Posterior cingulate gyrus (tissue), 11 donors: ENCODE results near the gene LRIT3.

Experiments used
- DNase-seq, 10 donors: peaks; one replicate each; pipeline versions ENCODE4 v3.0.0 to v3.0.0-alpha.2; 2020 to 2021; ENCODE audit warnings: mixed read lengths in 3 of 10
- intact Hi-C: fragments of 100-400 bp; cut with DNase I; formaldehyde crosslinking; loops from one replicate; pipeline ENCODE4 v1.15.1; 2023

The LRIT3 gene

GRCh38 chr4:109886303-109886702 is 38.4 kb downstream of the LRIT3 start:
- no peak for DNase-seq
- intact Hi-C loops: no loop called here

- intact Hi-C loops: no loop called here
- no peak for DNase-seq
Measured at GRCh38 chr4:109887071-109887470, 39.2 kb downstream of the LRIT3 start.

GRCh38 chr4:109890076-109890475 is 42.2 kb downstream of the LRIT3 start:
- no peak for DNase-seq
- intact Hi-C loops: no loop called here

- intact Hi-C loops: no loop called here
- DNase-seq: no peak
Measured at GRCh38 chr4:109902559-109903251, 54.8 kb downstream of the LRIT3 start.

- no peak for DNase-seq
- intact Hi-C loops: no loop called here
Measured at GRCh38 chr4:109908731-109909130, 60.8 kb downstream of the LRIT3 start.

- DNase-seq: no peak
- intact Hi-C loops: no loop called here
Measured at GRCh38 chr4:109910256-109910655, 62.3 kb downstream of the LRIT3 start.

GRCh38 chr4:109912706-109913595 is 65.0 kb downstream of the LRIT3 start, which contains the start of gene EGF:
Gene EGF (plus strand): TSS chr4:109912883. CDS start chr4:109913336, 453 bp downstream.
- intact Hi-C loops: no loop called here
- no peak for DNase-seq

- intact Hi-C loops: no loop called here
- DNase-seq: no peak
Measured at GRCh38 chr4:109913596-109914241, 65.8 kb downstream of the LRIT3 start.

- no peak for DNase-seq
- intact Hi-C loops: no loop called here
Measured at GRCh38 chr4:109914322-109914721, 66.4 kb downstream of the LRIT3 start.

- no peak for DNase-seq
- intact Hi-C loops: no loop called here
Measured at GRCh38 chr4:109915385-109916026, 67.6 kb downstream of the LRIT3 start.

- intact Hi-C loops: no loop called here
- DNase-seq: no peak
Measured at GRCh38 chr4:109916027-109916409, 68.1 kb downstream of the LRIT3 start.

GRCh38 chr4:109921384-109921808 is 73.5 kb downstream of the LRIT3 start:
- DNase-seq: no peak
- intact Hi-C loops: no loop called here
